Parathyroid adenoma (tissue), 2 donors: ENCODE measurements around the gene LZIC.

Experiments
- H2AFZ ChIP-seq: fragments of 300-600 bp; sonication (generic); one replicate; pipeline ENCODE4 v1.7.0; 2017; ENCODE audit warnings: antibody characterized with exemption, mild to moderate bottlenecking
- H3K27ac ChIP-seq: fragments of 300-600 bp; sonication (generic); one replicate; pipeline ENCODE4 v1.7.0; 2017
- H3K27me3 ChIP-seq: fragments of 300-600 bp; sonication (generic); one replicate; pipeline ENCODE4 v1.7.0; 2017; ENCODE audit warnings: low read length; ENCODE audit not compliant: control insufficient read depth, insufficient read depth
- H3K36me3 ChIP-seq: fragments of 300-600 bp; sonication (generic); one replicate; pipeline ENCODE4 v1.7.0; 2017; ENCODE audit warnings: low read length; ENCODE audit not compliant: control insufficient read depth, insufficient read depth
- H3K4me1 ChIP-seq: fragments of 300-600 bp; sonication (generic); one replicate; pipeline ENCODE4 v1.7.0; 2017; ENCODE audit warnings: control low read depth
- H3K4me2 ChIP-seq: fragments of 300-600 bp; sonication (generic); one replicate; pipeline ENCODE4 v1.7.0; 2017; ENCODE audit warnings: low read length
- H3K4me3 ChIP-seq: fragments of 300-600 bp; sonication (generic); one replicate; pipeline ENCODE4 v1.7.0; 2017; ENCODE audit warnings: low read depth, low read length
- H3K79me2 ChIP-seq: fragments of 300-600 bp; sonication (generic); one replicate; pipeline ENCODE4 v1.7.0; 2017; ENCODE audit warnings: control low read depth
- H3K9ac ChIP-seq: fragments of 300-600 bp; sonication (generic); one replicate; pipeline ENCODE4 v1.7.0; 2017; ENCODE audit warnings: mild to moderate bottlenecking
- H3K9me3 ChIP-seq: fragments of 300-600 bp; sonication (generic); one replicate; pipeline ENCODE4 v1.7.0; 2017; ENCODE audit warnings: low read length; ENCODE audit not compliant: control insufficient read depth
- CTCF ChIP-seq: fragments of 300-600 bp; sonication (generic); IDR thresholded peaks from one replicate; pipeline ENCODE4 v1.7.0; 2017; ENCODE audit warnings: antibody characterized with exemption, mild to moderate bottlenecking
- donor health status: primary hyperparathyroidism.

LZIC gene

GRCh38 chr1:9946315-9946714 lies 3.1 kb upstream of the LZIC start:
- no peak overlapping the region for H3K27ac ChIP-seq
- TF ChIP-seq CTCF, result no peak
- no peaks in the 10 kb centered on the region for H3K4me1 ChIP-seq
- no peak overlapping the region for H3K9ac ChIP-seq
- H3K4me3 ChIP-seq, result no peak overlapping the region
- no peak overlapping the region for H3K4me2 ChIP-seq
- no peaks in the 10 kb centered on the region for H3K27me3 ChIP-seq
- H2AFZ ChIP-seq, result no peak overlapping the region
- no peaks in the 10 kb centered on the region for H3K79me2 ChIP-seq
- no peaks in the 10 kb centered on the region for H3K36me3 ChIP-seq
- no peaks in the 10 kb centered on the region for H3K9me3 ChIP-seq

GRCh38 chr1:9942399-9942938 lies 722 bp downstream of the LZIC start:
- TF ChIP-seq CTCF, result peak; percentile 18
- peak overlapping the region; percentile 65 for H3K27ac ChIP-seq
- no peaks in the 10 kb centered on the region for H3K79me2 ChIP-seq

GRCh38 chr1:9929431-9930385 lies 13.5 kb downstream of the LZIC start:
- Histone ChIP-seq H3K27me3 (no peaks in the 10 kb centered on the region), H3K4me3 (no peak overlapping the region), H3K27ac (no peak overlapping the region), H3K4me2 (no peak overlapping the region), H3K9me3 (no peaks in the 10 kb centered on the region), H2AFZ (no peak overlapping the region), H3K36me3 (no peaks in the 10 kb centered on the region), H3K9ac (no peak overlapping the region), H3K4me1 (no peaks in the 10 kb centered on the region), H3K79me2 (no peaks in the 10 kb centered on the region)
- TF ChIP-seq CTCF, result no peak

More at GRCh38 chr1:9942399-9942938, 722 bp downstream of the LZIC start:
- H3K9ac ChIP-seq, result peak overlapping the region; percentile 24
- no peaks in the 10 kb centered on the region for H3K27me3 ChIP-seq
- H3K9me3 ChIP-seq, result no peaks in the 10 kb centered on the region
- peak overlapping the region; percentile 87 for H3K4me2 ChIP-seq
- H2AFZ ChIP-seq, result peak overlapping the region; percentile 75
- no peaks in the 10 kb centered on the region for H3K36me3 ChIP-seq
- H3K4me3 ChIP-seq, result peak overlapping the region; percentile 86
- no peaks in the 10 kb centered on the region for H3K4me1 ChIP-seq

GRCh38 chr1:9927259-9927658 lies 15.9 kb downstream of the LZIC start:
- no peaks in the 10 kb centered on the region for H3K36me3 ChIP-seq
- no peak overlapping the region for H3K4me2 ChIP-seq

More at GRCh38 chr1:9927259-9927658, 15.9 kb downstream of the LZIC start:
- Histone ChIP-seq H3K4me3 (no peak overlapping the region), H3K4me1 (no peaks in the 10 kb centered on the region), H3K9me3 (no peaks in the 10 kb centered on the region), H3K79me2 (no peaks in the 10 kb centered on the region), H3K27me3 (no peaks in the 10 kb centered on the region), H2AFZ (no peak overlapping the region), H3K9ac (no peak overlapping the region), H3K27ac (no peak overlapping the region)
- no peak for TF ChIP-seq CTCF
